Left ventricle myocardium inferior (tissue), 1 donor: ENCODE data around the gene CYBC1. TPM values are rescaled to one million over a fixed set of nuclear protein-coding genes. Genes with fewer than 3 reads are reported as not detected.
A peak's percentile ranks its signal among the peaks of the same experiment; 100 is the strongest.

Experiments used
- DNase-seq: peaks from one replicate; pipeline ENCODE4 v3.0.0-alpha.2; 2020
- H3K27ac ChIP-seq: fragments of 200-600 bp; replicated peaks from 2 replicates; pipeline ENCODE4 v1.8.0; 2021
- H3K27me3 ChIP-seq: fragments of 200-600 bp; 2 replicates; pipeline ENCODE4 v1.8.0; 2021; ENCODE audit warnings: low read depth
- H3K36me3 ChIP-seq: fragments of 200-600 bp; 2 replicates; pipeline ENCODE4 v1.8.0; 2021
- H3K4me1 ChIP-seq: fragments of 200-600 bp; 2 replicates; pipeline ENCODE4 v1.8.0; 2021
- H3K4me3 ChIP-seq: fragments of 200-600 bp; 2 replicates; pipeline ENCODE4 v1.8.0; 2021; ENCODE audit warnings: mild to moderate bottlenecking, moderate library complexity
- H3K9me3 ChIP-seq: fragments of 200-600 bp; replicated peaks from 2 replicates; pipeline ENCODE4 v1.8.0; 2021
- intact Hi-C: fragments of 100-400 bp; cut with micrococcal nuclease; formaldehyde crosslinking; loops from one replicate; pipeline ENCODE4 v1.11.0; 2022
- total RNA-seq: library from RNA; stranded (reverse); fragmentation: NEBNext Ultra II Directional; extraction: Animal tissue kit (Norgen Biotek cat#: 25700); gene quantifications from one replicate; pipeline ENCODE4 v1.2.1, GENCODE V29; 2021
- TF ChIP-seq, protein P1 (sequence below): fragments of 200-600 bp; IDR thresholded peaks from 2 replicates; pipeline ENCODE4 v1.8.0; 2021; ENCODE audit warnings: antibody characterized with exemption, mild to moderate bottlenecking, borderline replicate concordance
- donor health status: DM: no; HTN: yes; CAD: no; lungs with severe emphysema.

Gene CYBC1
- total RNA-seq, 1 donor from 2014 or later, result 23.8 TPM

DNA sequence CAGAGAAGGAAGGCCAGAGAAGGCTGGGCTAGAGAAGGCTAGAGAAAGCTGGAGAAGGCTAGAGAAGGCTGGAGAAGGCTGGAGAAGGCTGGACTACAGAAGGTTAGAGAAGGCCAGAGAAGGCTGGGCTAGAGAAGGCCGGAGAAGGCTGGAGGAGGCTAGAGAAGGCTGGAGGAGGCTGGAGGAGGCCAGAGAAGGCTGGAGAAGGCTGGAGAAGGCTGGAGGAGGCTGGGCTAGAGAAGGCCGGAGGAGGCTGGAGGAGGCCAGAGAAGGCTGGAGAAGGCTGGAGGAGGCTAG is 25.7 kb downstream of the CYBC1 start:
- intact Hi-C loops, result no loop called here
- Histone ChIP-seq H3K4me3 (no peak overlapping the region), H3K4me1 (peaks cover under 1% of the 10 kb centered on the region), H3K9me3 (peaks cover 11% of the 10 kb centered on the region), H3K27ac (no peak overlapping the region), H3K27me3 (no peaks in the 10 kb centered on the region), H3K36me3 (peaks cover 17% of the 10 kb centered on the region)
- TF ChIP-seq, protein P1, sequence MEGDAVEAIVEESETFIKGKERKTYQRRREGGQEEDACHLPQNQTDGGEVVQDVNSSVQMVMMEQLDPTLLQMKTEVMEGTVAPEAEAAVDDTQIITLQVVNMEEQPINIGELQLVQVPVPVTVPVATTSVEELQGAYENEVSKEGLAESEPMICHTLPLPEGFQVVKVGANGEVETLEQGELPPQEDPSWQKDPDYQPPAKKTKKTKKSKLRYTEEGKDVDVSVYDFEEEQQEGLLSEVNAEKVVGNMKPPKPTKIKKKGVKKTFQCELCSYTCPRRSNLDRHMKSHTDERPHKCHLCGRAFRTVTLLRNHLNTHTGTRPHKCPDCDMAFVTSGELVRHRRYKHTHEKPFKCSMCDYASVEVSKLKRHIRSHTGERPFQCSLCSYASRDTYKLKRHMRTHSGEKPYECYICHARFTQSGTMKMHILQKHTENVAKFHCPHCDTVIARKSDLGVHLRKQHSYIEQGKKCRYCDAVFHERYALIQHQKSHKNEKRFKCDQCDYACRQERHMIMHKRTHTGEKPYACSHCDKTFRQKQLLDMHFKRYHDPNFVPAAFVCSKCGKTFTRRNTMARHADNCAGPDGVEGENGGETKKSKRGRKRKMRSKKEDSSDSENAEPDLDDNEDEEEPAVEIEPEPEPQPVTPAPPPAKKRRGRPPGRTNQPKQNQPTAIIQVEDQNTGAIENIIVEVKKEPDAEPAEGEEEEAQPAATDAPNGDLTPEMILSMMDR, result no peak
- no peak for DNase-seq

DNA sequence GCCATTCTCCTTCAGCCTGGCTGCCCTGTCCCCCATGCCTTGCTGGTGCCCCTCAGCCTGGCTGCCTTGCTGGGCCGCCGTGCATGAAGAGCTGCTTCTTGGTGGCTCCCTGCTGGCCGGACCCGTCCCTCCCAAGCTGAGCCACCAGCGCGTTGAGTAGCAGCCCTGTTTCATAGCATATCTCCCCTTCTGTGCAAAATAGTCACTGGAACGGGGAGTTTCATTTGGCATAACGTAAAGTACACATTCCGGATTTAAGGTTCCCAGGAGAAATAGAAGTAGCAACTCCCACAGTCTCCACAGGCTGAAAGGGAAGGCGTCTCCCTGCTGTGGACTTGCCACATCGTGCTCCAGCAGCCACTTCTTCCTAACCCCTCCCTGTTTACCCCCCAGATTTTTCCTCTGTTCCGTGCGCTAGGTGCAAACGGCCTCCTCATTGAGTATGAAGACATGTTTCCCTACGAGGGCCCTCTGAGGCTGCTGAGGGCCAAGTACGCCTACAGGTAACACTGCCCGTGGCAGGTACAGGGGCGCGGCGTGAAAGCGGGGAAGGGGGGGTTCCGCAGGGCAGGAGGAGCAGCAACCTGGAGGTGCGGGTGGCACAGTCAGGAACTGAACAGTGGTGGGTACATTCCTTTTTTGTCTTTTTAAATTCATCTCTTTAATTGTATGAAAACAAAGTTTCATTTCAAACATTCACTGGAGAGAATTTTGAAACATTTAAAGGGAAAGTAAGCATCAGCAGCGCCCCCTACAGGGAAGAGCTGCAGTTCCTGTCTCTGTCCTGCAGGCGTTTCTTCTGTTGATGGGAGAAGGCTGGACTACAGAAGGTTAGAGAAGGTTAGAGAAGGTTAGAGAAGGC is 26.3 kb downstream of the CYBC1 start:
- Histone ChIP-seq H3K4me3 (no peak overlapping the region), H3K27me3 (no peaks in the 10 kb centered on the region), H3K4me1 (peaks cover 6% of the 10 kb centered on the region), H3K36me3 (peaks cover 17% of the 10 kb centered on the region), H3K27ac (no peak overlapping the region), H3K9me3 (peaks cover 11% of the 10 kb centered on the region)
- TF ChIP-seq, protein P1, result peak; percentile 59
- no peak for DNase-seq
- intact Hi-C loops, result no loop called here

DNA sequence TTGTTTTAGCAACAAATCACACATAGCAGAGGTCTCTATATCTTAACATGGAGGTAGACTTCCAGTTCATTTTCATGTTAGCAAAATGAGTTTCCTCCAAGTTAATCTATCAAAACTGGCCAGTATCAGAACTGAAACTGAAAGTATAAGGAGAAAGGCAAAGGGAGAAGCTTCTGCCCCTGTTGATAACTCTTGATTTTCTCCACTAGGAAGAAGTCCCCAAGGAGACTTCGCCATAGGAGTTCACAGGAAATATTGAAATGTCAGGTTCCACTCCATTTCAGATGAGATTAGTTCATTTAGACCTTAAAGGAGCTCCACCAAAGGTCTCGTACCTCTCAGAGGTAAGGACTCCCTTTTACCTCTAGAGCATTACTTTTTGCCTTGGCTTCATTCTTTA is 31.0 kb downstream of the CYBC1 start:
- intact Hi-C loops, result no loop called here
- H3K4me1 ChIP-seq, result peaks cover 24% of the 10 kb centered on the region
- H3K27ac ChIP-seq, result peak overlapping the region; percentile 96
- peaks cover 11% of the 10 kb centered on the region for H3K9me3 ChIP-seq
- no peaks in the 10 kb centered on the region for H3K27me3 ChIP-seq
- H3K4me3 ChIP-seq, result peak overlapping the region; percentile 86
- DNase-seq, result no peak
- H3K36me3 ChIP-seq, result peaks cover 17% of the 10 kb centered on the region
- TF ChIP-seq, protein P1, result no peak

DNA sequence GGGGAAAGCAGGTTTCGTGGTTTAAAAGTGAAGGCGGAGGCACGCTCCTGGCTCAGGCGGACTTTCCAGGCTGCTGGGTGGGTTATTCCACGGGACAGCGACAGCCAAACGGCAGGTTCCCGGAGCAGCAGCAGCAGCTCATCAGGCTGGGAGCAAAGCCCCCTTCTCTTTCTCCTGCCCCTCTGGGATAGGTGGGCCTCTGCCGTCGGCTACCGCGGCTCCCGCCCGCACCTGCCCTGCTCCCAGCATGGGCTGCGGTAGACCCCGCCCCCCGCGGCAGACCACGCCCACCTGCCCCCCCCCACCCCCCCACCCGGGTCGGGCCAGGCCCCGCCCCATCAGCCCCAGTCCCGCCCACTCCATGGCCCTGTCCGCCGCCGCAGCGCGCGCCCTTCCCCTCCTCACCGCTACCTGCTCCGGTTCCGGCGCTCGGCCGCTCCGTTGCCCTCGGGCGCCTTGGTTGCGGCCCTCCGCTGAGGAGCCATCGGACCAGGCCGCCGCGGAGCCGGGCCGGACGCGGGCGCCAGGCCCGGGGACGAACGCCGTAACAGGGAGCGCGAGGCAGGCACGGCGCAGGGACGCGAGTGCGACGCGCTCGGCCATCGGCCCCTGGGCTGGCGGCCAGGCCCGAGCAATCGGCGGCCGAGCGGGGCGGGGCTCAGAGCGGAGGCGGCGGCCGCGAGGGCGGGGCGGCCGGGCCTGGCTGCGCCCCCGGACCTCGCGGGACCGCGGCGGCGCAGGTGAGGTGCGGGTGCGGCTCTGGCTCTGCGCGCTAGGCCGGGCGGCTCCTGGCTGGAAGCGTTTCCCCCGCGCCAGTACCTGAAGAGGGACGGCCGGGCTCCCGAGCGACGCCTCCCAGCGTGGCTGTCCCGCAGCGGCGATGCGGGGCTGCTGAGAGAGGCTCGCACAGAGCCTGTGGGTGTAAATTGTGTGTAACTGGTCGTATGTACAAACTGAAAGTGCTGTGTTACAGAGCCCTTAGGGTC is 32.3 kb downstream of the CYBC1 start, which contains the start of the genes HEXD and OGFOD3:
TSS of gene HEXD (plus strand) at position 347 of the 986 bp plus-strand sequence. CDS start 1,453 bp downstream, outside the sequence.
TSS of gene OGFOD3 (minus strand) at position 586 of the 986 bp plus-strand sequence. CDS start at position 485, 101 bp downstream.
- H3K9me3 ChIP-seq, result peaks cover 10% of the 10 kb centered on the region
- TF ChIP-seq, protein P1, result peak; percentile 25
- H3K27me3 ChIP-seq, result no peaks in the 10 kb centered on the region
- peak within 1 kb of the TSS; percentile 96 for H3K27ac ChIP-seq
- peak within 1 kb of the TSS; percentile 86 for H3K4me3 ChIP-seq
- DNase-seq, result peak; percentile 83
- peaks cover 17% of the 10 kb centered on the region for H3K36me3 ChIP-seq
- peaks cover 30% of the 10 kb centered on the region for H3K4me1 ChIP-seq
- intact Hi-C loops, result no loop called here

DNA sequence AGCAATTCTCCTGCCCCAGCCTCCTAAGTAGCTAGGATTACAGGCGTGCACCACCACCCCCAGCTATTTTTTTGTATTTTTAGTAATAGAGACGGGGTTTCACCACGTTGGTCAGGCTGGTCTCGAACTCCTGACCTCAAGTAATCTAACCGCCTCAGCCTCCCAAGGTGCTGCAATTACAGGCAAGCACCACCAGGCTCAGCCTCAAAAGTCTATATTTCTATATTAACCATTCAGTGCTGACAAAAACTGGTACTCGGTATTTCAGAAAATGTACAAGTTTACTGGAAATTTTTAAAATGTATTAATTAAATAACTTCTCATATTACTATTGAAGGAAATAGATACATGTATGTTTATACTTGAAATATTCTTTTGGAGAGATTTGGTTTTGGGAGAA is 33.8 kb downstream of the CYBC1 start:
- Histone ChIP-seq H3K9me3 (no peaks in the 10 kb centered on the region), H3K4me1 (peaks cover 38% of the 10 kb centered on the region), H3K36me3 (peaks cover 12% of the 10 kb centered on the region), H3K27me3 (no peaks in the 10 kb centered on the region), H3K27ac (no peak overlapping the region), H3K4me3 (no peak overlapping the region)
- no peak for DNase-seq
- TF ChIP-seq, protein P1, result peak; percentile 10
- intact Hi-C loops, result no loop called here
